Measurements from ENCODE around the gene PPARA.

The PPARA gene

GRCh38 chr22:46212195-46212594, 61.9 kb downstream of the PPARA start:
- DNase-seq (ENCODE audit: low read depth in 2 of 2) = no peak

GRCh38 chr22:46213052-46213451, 62.7 kb downstream of the PPARA start:
- no peak for DNase-seq (ENCODE audit: low read depth in 2 of 2)

DNA sequence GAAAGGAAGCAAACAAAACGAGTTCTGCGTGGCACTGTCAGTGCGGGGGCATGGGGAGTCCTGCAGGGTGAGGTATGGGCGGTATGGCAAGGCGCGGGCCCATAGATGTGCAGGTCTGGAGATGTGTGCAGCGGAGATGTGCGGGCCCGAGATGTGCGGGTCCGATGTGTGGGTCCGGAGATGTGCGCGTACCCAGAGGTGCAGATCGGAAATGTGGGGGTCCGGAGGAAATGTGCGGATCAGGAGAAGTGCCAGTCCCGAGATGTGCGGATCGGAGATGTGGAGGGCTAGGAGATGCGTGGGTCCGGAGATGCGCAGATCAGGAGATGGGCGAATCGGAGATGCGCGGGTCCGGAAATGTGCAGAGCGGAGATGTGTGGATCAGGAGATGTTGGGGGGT, 63.8 kb downstream of the PPARA start:
- no peak for DNase-seq (ENCODE audit: low read depth in 2 of 2)

- no peak for DNase-seq (ENCODE audit: low read depth in 2 of 2)
Observed at GRCh38 chr22:46214616-46215015, 64.3 kb downstream of the PPARA start.

GRCh38 chr22:46219636-46220035, 69.3 kb downstream of the PPARA start:
- DNase-seq (ENCODE audit: low read depth in 2 of 2) = no peak

DNA sequence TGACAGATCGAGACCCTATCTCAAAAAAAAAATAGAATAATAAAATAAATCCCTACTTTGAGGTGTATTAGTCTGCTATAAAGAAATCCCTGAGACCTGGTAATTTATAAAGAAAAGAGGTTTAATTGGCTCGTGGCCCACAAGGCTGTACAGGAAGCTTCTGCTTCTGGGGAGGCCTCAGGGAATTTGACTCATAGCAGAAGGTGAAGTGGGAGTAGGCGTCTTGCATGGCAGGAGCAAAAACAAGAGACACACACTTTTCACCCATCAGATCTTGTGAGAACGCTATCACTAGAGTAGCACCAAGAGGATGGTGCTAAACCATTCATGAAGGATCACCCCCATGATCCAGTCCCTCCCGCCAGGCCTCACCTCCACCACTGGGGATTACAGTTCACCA, 70.6 kb downstream of the PPARA start:
- no peak for DNase-seq (ENCODE audit: low read depth in 2 of 2)

GRCh38 chr22:46224044-46224897, 73.9 kb downstream of the PPARA start:
- no peak for DNase-seq (ENCODE audit: low read depth in 2 of 2)

GRCh38 chr22:46224898-46225290, 74.6 kb downstream of the PPARA start:
- DNase-seq (ENCODE audit: low read depth in 2 of 2) = no peak

GRCh38 chr22:46225631-46226030, 75.3 kb downstream of the PPARA start:
- no peak for DNase-seq (ENCODE audit: low read depth in 2 of 2)

DNA sequence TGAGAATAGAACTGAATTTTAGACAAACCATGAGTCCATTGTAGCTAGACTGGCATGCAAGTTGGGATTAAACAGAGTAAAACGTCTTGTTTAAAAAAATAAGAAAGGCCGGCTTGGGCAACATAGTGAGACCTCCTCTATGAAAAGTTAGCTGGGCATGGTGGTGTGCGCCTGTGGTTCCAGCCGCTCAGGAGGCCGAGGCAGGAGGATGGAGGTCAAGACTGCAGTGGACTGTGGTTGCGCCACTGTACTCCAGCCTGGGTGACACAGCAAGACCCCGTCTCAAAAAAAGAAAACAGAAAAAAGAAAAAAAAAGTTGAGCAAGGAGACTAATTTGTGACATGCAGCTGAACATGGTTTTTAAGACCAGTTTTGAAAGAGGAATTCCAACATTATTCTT, 76.3 kb downstream of the PPARA start:
- DNase-seq (ENCODE audit: low read depth in 2 of 2) = no peak

DNA sequence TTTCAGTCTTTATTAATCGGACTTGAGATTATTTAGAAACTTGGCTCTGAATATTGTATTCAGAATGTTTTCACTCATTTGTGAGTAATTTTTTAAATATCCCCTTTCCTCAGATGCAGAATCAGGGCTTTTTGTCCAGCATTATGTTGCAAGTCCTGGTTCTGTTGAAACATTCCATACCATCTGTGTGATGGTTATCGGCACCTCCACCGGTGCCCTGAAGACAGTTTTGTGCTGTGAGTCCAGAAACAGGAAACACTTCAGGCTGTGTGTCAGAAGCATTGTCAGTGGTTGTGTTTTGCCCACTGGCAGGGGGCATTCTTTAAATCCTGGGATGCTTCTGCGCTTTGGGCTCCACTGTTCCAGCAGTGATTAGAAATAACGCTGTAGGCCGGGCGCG, 79.4 kb downstream of the PPARA start:
- DNase-seq (ENCODE audit: low read depth in 2 of 2) = no peak

GRCh38 chr22:46230262-46230901, 80.1 kb downstream of the PPARA start:
- DNase-seq (ENCODE audit: low read depth in 2 of 2) = no peak

GRCh38 chr22:46233231-46233630, 82.9 kb downstream of the PPARA start:
- DNase-seq (ENCODE audit: low read depth in 2 of 2) = no peak

GRCh38 chr22:46234969-46235368, 84.6 kb downstream of the PPARA start:
- no peak for DNase-seq (ENCODE audit: low read depth in 2 of 2)

- no peak for DNase-seq (ENCODE audit: low read depth in 2 of 2)
Observed at GRCh38 chr22:46237453-46238124, 87.3 kb downstream of the PPARA start.

DNA sequence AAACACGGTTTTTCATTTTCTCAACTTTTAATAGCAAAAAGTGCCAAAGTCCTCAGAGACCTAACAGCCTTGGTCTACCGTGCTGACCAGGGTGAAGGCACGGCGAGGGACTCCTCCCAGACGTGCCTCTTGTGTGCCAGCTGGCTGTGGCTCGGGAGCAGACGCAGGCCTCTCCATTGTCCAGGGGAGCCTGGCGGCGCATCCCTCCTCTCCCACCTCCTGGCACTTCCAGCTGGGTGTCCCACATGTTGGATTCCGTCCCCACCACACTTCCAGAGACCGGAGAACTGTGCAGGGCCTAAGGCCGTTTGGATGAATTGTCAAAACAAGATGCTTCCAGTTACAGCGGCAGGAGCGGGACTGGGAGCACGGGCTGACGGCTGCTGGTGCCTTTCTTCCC, 88.2 kb downstream of the PPARA start:
- DNase-seq (ENCODE audit: low read depth in 2 of 2) = no peak

DNA sequence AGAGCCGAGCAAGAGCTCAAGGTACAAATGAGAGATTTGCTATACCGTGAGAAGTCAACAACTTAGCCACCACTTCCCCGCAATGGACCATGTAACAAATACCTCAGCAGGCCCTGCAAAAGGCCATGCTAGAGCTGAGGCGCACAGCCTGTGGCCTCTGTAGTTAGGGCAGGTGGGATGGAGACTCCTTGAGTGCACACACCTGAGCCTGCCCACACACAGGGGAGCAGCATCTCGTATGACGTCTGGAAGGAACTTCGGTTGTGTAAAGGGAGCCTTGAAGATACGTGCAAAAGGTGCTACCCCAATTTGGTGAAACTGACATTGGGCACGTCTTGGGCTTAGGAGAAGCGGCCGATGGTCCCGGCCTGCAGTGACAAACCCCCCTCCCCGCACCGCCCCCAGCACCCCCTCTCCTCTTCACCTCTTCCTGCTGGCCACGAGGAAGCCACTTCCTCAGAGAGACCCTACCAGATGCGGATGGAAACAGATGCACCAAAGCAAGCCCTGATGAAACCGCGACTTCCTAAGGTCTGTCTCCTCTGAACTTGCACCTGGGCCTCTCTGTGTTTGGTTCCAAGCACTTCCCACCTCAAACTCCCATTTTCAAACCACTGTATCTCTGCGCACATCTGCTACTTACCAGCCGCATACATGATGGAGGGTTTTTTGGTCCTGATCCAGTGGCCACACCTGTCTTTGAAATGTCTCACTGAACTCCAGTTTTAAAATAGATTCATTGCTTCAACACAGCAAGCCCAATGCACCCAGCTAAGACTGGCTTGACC, 89.1 kb downstream of the PPARA start:
- DNase-seq (ENCODE audit: low read depth in 2 of 2) = no peak

DNA sequence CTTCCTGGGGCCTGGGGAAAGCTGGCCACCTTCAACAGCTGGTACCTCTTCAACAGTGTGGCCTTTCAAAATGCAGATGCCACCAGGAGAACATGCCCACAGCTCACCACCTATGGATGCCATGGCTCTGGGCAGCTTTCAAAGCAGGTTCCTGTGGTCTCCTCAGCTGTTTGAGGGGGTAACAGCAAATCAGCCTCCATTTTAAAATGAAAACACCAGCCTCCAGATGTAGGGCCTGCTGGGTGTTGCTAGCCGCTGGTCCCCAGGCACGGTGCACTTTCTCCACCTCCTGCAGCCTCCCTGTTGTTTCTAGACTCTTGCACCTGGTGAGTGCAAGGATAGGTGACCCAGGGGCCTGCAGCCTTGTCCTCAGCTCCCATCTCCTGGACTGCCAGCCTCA, 89.7 kb downstream of the PPARA start:
- DNase-seq (ENCODE audit: low read depth in 2 of 2) = no peak

DNA sequence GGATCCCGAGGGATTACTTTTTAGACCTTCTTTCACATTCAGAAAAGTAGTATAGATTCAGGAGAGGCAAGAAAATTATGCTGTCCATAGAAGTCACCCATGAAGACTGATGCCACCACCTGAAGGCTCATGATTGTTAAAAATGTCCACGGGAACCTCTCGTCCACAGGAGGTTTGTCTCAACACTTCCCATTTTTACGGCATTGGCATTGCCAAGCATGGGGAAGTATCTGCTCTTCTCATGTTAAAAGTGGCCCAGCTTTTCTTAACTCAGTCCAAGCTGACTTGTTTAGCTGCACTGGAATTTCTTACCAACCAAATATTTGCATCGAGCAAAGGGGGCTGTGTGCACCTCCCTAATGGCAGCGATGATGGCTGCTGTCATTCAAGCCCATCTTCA, 90.2 kb downstream of the PPARA start:
- no peak for DNase-seq (ENCODE audit: low read depth in 2 of 2)

GRCh38 chr22:46240907-46241306, 90.6 kb downstream of the PPARA start:
- no peak for DNase-seq (ENCODE audit: low read depth in 2 of 2)

- no peak for DNase-seq (ENCODE audit: low read depth in 2 of 2)
Observed at GRCh38 chr22:46241396-46242007, 91.2 kb downstream of the PPARA start.

GRCh38 chr22:46242076-46242475, 91.8 kb downstream of the PPARA start:
- no peak for DNase-seq (ENCODE audit: low read depth in 2 of 2)

Data from fibroblast of skin of left quadriceps (primary cell).